Esophagus muscularis mucosa (tissue), 4 donors: ENCODE measurements around the gene PTGIS.

Experiments used
- EP300 ChIP-seq: sonication (generic); formaldehyde crosslinking; IDR thresholded peaks from one replicate; pipeline ENCODE4 v1.6.1; 2017; ENCODE audit warnings: antibody characterized with exemption
- POLR2AphosphoS5 ChIP-seq, 2 donors: sonication (generic); formaldehyde crosslinking; IDR thresholded peaks; one replicate each; pipeline ENCODE4 v1.6.1; 2017; ENCODE audit warnings: antibody characterized with exemption in 2 of 2
- TF ChIP-seq, protein P1 (sequence below), 3 experiments: fragments of 200-600 bp in 2 of 3; fragments of 450-650 bp in 1 of 3; sonication (generic) in 2 of 3; IDR thresholded peaks; one replicate each; pipeline ENCODE4 v1.5.1; 2017 to 2019; ENCODE audit warnings: antibody characterized with exemption in 3 of 3, mild to moderate bottlenecking in 2 of 3, moderate library complexity in 1 of 3

DNA sequence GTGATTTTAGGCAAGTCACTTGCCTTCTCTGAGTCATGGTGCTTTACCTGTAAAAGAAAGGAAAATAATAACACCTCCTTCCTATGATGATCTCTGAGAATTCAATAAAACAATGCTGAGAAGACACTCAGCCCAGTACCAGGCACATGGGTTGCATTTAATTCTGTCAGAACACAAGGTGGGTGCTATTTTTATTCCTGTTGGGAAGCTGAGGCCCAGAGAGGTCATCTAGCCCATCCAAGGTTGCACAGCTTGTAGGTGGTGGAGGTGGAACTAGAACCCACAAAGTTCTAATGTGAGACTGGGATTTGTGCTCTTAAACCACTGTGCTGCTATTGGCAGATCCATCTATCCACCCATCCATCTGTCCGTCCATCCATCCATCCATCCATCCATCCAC lies 39.6 kb upstream of the PTGIS start:
- TF ChIP-seq, protein P1, sequence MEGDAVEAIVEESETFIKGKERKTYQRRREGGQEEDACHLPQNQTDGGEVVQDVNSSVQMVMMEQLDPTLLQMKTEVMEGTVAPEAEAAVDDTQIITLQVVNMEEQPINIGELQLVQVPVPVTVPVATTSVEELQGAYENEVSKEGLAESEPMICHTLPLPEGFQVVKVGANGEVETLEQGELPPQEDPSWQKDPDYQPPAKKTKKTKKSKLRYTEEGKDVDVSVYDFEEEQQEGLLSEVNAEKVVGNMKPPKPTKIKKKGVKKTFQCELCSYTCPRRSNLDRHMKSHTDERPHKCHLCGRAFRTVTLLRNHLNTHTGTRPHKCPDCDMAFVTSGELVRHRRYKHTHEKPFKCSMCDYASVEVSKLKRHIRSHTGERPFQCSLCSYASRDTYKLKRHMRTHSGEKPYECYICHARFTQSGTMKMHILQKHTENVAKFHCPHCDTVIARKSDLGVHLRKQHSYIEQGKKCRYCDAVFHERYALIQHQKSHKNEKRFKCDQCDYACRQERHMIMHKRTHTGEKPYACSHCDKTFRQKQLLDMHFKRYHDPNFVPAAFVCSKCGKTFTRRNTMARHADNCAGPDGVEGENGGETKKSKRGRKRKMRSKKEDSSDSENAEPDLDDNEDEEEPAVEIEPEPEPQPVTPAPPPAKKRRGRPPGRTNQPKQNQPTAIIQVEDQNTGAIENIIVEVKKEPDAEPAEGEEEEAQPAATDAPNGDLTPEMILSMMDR (IDR thresholded peaks at IDR 0.05): no peak
- TF ChIP-seq POLR2AphosphoS5 (IDR thresholded peaks at IDR 0.05) (no peak), EP300 (no peak)
